ENCODE measurements around the gene KHDRBS2.

DNA sequence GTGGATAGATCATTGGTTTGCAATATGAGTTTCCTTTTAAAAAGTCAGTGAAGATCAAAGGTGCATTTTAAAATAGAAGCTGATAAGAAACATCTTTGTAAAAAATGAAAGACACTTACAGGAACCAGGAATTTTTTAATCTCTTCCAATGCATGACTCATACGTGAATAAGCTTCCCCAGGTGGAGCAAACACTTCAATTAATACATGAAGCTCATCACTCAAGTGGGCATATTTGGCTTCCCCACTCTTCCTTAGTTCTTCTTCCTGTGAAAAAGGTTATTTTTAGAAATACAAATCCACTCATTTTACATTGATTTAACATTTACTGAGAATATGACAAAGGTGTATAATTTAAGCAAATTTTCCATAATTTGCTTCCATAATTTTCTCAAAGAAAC lies 308.1 kb downstream of the KHDRBS2 start:
- TF ChIP-seq CTCF (IDR thresholded peaks at IDR 0.05) (no peak), POLR2AphosphoS5 (IDR thresholded peaks at IDR 0.05) (no peak)
